HG02885 (cell line): ENCODE results near the gene RNU6-9.
"Not testable (repeated sequence)": the region's sequence is repeated elsewhere in the genome, so short reads cannot be mapped to it uniquely, and the experiment has no call there.

Source experiments
- ATAC-seq: cut with Tn5 transposase; IDR thresholded peaks from one replicate; pipeline ENCODE4 v1.9.1; 2021; ENCODE audit warnings: mild to moderate bottlenecking; ENCODE audit not compliant: unreplicated experiment, poor library complexity

Gene RNU6-9

GRCh38 chr19:876780-877314, 16.4 kb upstream of the RNU6-9 start:
- ATAC-seq = no peak

- ATAC-seq = not testable (repeated sequence)
These were observed 15.2 kb upstream of the RNU6-9 start for GRCh38 chr19:877992-878660.

- not testable (repeated sequence) for ATAC-seq
These were observed 14.3 kb upstream of the RNU6-9 start for GRCh38 chr19:878751-879561.

- no peak for ATAC-seq
These were observed 13.4 kb upstream of the RNU6-9 start for GRCh38 chr19:879711-880438.

- no peak for ATAC-seq
These were observed 11.8 kb upstream of the RNU6-9 start for GRCh38 chr19:881385-882071.

GRCh38 chr19:882871-883497, 10.3 kb upstream of the RNU6-9 start:
- ATAC-seq = no peak

- no peak for ATAC-seq
These were observed 9.5 kb upstream of the RNU6-9 start for GRCh38 chr19:883661-884211.

GRCh38 chr19:884420-885211, 8.7 kb upstream of the RNU6-9 start:
- no peak for ATAC-seq

GRCh38 chr19:885536-886224, 7.6 kb upstream of the RNU6-9 start:
- ATAC-seq = no peak

- no peak for ATAC-seq
These were observed 6.2 kb upstream of the RNU6-9 start for GRCh38 chr19:887072-887471.

- ATAC-seq = no peak
These were observed 5.7 kb upstream of the RNU6-9 start for GRCh38 chr19:887599-887998.

- ATAC-seq = no peak
These were observed 4.5 kb upstream of the RNU6-9 start for GRCh38 chr19:888581-889385.

GRCh38 chr19:889662-890295, 3.5 kb upstream of the RNU6-9 start:
- ATAC-seq = no peak

- ATAC-seq = no peak
These were observed 2.5 kb upstream of the RNU6-9 start for GRCh38 chr19:890831-891230.

- not testable (repeated sequence) for ATAC-seq
These were observed 1.7 kb upstream of the RNU6-9 start for GRCh38 chr19:891421-892200.

GRCh38 chr19:892243-892893, 916 bp upstream of the RNU6-9 start:
- no peak for ATAC-seq
